Glutamatergic neuron (in vitro differentiated cells): ENCODE results near the gene RPRM. TPM values are rescaled to one million over a fixed set of nuclear protein-coding genes. Genes with fewer than 3 reads are reported as not detected.

Source experiments
- DNase-seq: peaks from one replicate; pipeline ENCODE4 v3.0.0; 2022
- H3K27ac Mint-ChIP-seq: one replicate; pipeline ENCODE4 v1.8.0; 2020; ENCODE audit warnings: mild to moderate bottlenecking, mixed read lengths, inconsistent platforms; ENCODE audit not compliant: unreplicated experiment
- H3K27me3 Mint-ChIP-seq: one replicate; pipeline ENCODE4 v1.8.0; 2020; ENCODE audit warnings: mild to moderate bottlenecking, moderate library complexity, mixed read lengths, inconsistent platforms; ENCODE audit not compliant: unreplicated experiment
- H3K36me3 Mint-ChIP-seq: one replicate; pipeline ENCODE4 v1.8.0; 2020; ENCODE audit warnings: mild to moderate bottlenecking, mixed read lengths, inconsistent platforms; ENCODE audit not compliant: unreplicated experiment
- H3K4me1 Mint-ChIP-seq: one replicate; pipeline ENCODE4 v1.8.0; 2020; ENCODE audit warnings: mild to moderate bottlenecking, low read depth, mixed read lengths, inconsistent platforms; ENCODE audit not compliant: unreplicated experiment
- H3K4me3 Mint-ChIP-seq: one replicate; pipeline ENCODE4 v1.8.0; 2020; ENCODE audit warnings: mild to moderate bottlenecking, mixed read lengths, inconsistent platforms; ENCODE audit not compliant: unreplicated experiment
- H3K9me3 Mint-ChIP-seq: one replicate; pipeline ENCODE4 v1.8.0; 2020; ENCODE audit warnings: mild to moderate bottlenecking, moderate library complexity, mixed read lengths, inconsistent platforms; ENCODE audit not compliant: unreplicated experiment
- CTCF ChIP-seq: fragments of 200-600 bp; sonication (generic); IDR thresholded peaks from one replicate; pipeline ENCODE4 v1.5.0; 2021; ENCODE audit not compliant: partially characterized antibody, unreplicated experiment
- total RNA-seq: library from RNA; stranded (reverse); fragmentation: NEBNext Ultra II Directional; extraction: Animal tissue kit (Norgen Biotek cat#: 25700); gene quantifications from one replicate; pipeline ENCODE4 v1.2.1, GENCODE V29; 2021; ENCODE audit not compliant: unreplicated experiment

RPRM gene
- total RNA-seq, 1 donor from 2014 or later = 95.9 TPM

GRCh38 chr2:153499439-153499838, 20.9 kb upstream of the RPRM start:
- H3K27ac Mint-ChIP-seq = no peak overlapping the region
- no peaks in the 10 kb centered on the region for H3K27me3 Mint-ChIP-seq

GRCh38 chr2:153497938-153498629, 19.5 kb upstream of the RPRM start:
- no peaks in the 10 kb centered on the region for H3K4me1 Mint-ChIP-seq

More at GRCh38 chr2:153499439-153499838, 20.9 kb upstream of the RPRM start:
- no peak overlapping the region for H3K4me3 Mint-ChIP-seq
- H3K9me3 Mint-ChIP-seq = no peaks in the 10 kb centered on the region
- DNase-seq = no peak
- H3K36me3 Mint-ChIP-seq = no peaks in the 10 kb centered on the region
- TF ChIP-seq CTCF = no peak
- no peaks in the 10 kb centered on the region for H3K4me1 Mint-ChIP-seq

GRCh38 chr2:153495725-153496124, 17.2 kb upstream of the RPRM start:
- no peak overlapping the region for H3K27ac Mint-ChIP-seq

More at GRCh38 chr2:153497938-153498629, 19.5 kb upstream of the RPRM start:
- Mint-ChIP-seq H3K4me3 (no peak overlapping the region), H3K27me3 (no peaks in the 10 kb centered on the region), H3K27ac (no peak overlapping the region), H3K9me3 (no peaks in the 10 kb centered on the region), H3K36me3 (no peaks in the 10 kb centered on the region)
- no peak for DNase-seq
- TF ChIP-seq CTCF = no peak

GRCh38 chr2:153488072-153488471, 9.5 kb upstream of the RPRM start:
- no peaks in the 10 kb centered on the region for H3K27me3 Mint-ChIP-seq
- no peaks in the 10 kb centered on the region for H3K4me1 Mint-ChIP-seq
- no peaks in the 10 kb centered on the region for H3K36me3 Mint-ChIP-seq
- DNase-seq = no peak
- no peak overlapping the region for H3K4me3 Mint-ChIP-seq
- H3K27ac Mint-ChIP-seq = no peak overlapping the region
- no peaks in the 10 kb centered on the region for H3K9me3 Mint-ChIP-seq
- no peak for TF ChIP-seq CTCF

More at GRCh38 chr2:153495725-153496124, 17.2 kb upstream of the RPRM start:
- no peak for TF ChIP-seq CTCF
- no peak for DNase-seq
- no peaks in the 10 kb centered on the region for H3K36me3 Mint-ChIP-seq
- no peak overlapping the region for H3K4me3 Mint-ChIP-seq
- H3K4me1 Mint-ChIP-seq = no peaks in the 10 kb centered on the region
- H3K27me3 Mint-ChIP-seq = no peaks in the 10 kb centered on the region
- no peaks in the 10 kb centered on the region for H3K9me3 Mint-ChIP-seq

- Mint-ChIP-seq H3K27ac (no peak overlapping the region), H3K9me3 (no peaks in the 10 kb centered on the region), H3K4me3 (no peak overlapping the region), H3K4me1 (no peaks in the 10 kb centered on the region), H3K27me3 (no peaks in the 10 kb centered on the region), H3K36me3 (no peaks in the 10 kb centered on the region)
- no peak for DNase-seq
- TF ChIP-seq CTCF = no peak
These were observed 8.9 kb upstream of the RPRM start for GRCh38 chr2:153487448-153487847.
